Parathyroid adenoma (tissue), 2 donors: ENCODE data around the gene KCNK18.

Experiments
- H2AFZ ChIP-seq: fragments of 300-600 bp; sonication (generic); one replicate; pipeline ENCODE4 v1.7.0; 2017; ENCODE audit warnings: antibody characterized with exemption, mild to moderate bottlenecking
- H3K27ac ChIP-seq: fragments of 300-600 bp; sonication (generic); one replicate; pipeline ENCODE4 v1.7.0; 2017
- H3K27me3 ChIP-seq: fragments of 300-600 bp; sonication (generic); one replicate; pipeline ENCODE4 v1.7.0; 2017; ENCODE audit warnings: low read length; ENCODE audit not compliant: control insufficient read depth, insufficient read depth
- H3K36me3 ChIP-seq: fragments of 300-600 bp; sonication (generic); one replicate; pipeline ENCODE4 v1.7.0; 2017; ENCODE audit warnings: low read length; ENCODE audit not compliant: control insufficient read depth, insufficient read depth
- H3K4me1 ChIP-seq: fragments of 300-600 bp; sonication (generic); one replicate; pipeline ENCODE4 v1.7.0; 2017; ENCODE audit warnings: control low read depth
- H3K4me2 ChIP-seq: fragments of 300-600 bp; sonication (generic); one replicate; pipeline ENCODE4 v1.7.0; 2017; ENCODE audit warnings: low read length
- H3K4me3 ChIP-seq: fragments of 300-600 bp; sonication (generic); one replicate; pipeline ENCODE4 v1.7.0; 2017; ENCODE audit warnings: low read depth, low read length
- H3K79me2 ChIP-seq: fragments of 300-600 bp; sonication (generic); one replicate; pipeline ENCODE4 v1.7.0; 2017; ENCODE audit warnings: control low read depth
- H3K9ac ChIP-seq: fragments of 300-600 bp; sonication (generic); one replicate; pipeline ENCODE4 v1.7.0; 2017; ENCODE audit warnings: mild to moderate bottlenecking
- H3K9me3 ChIP-seq: fragments of 300-600 bp; sonication (generic); one replicate; pipeline ENCODE4 v1.7.0; 2017; ENCODE audit warnings: low read length; ENCODE audit not compliant: control insufficient read depth
- CTCF ChIP-seq: fragments of 300-600 bp; sonication (generic); IDR thresholded peaks from one replicate; pipeline ENCODE4 v1.7.0; 2017; ENCODE audit warnings: antibody characterized with exemption, mild to moderate bottlenecking
- donor health status: primary hyperparathyroidism.

Gene KCNK18

GRCh38 chr10:117248750-117249465, 51.6 kb downstream of the KCNK18 start:
- H3K4me1 ChIP-seq, result no peaks in the 10 kb centered on the region
- no peaks in the 10 kb centered on the region for H3K27me3 ChIP-seq
- H3K79me2 ChIP-seq, result no peaks in the 10 kb centered on the region
- no peak for TF ChIP-seq CTCF
- H3K9ac ChIP-seq, result no peak overlapping the region
- no peak overlapping the region for H3K4me2 ChIP-seq
- H3K9me3 ChIP-seq, result no peaks in the 10 kb centered on the region
- H3K36me3 ChIP-seq, result no peaks in the 10 kb centered on the region
- H3K4me3 ChIP-seq, result no peak overlapping the region
- no peak overlapping the region for H2AFZ ChIP-seq
- H3K27ac ChIP-seq, result no peak overlapping the region

- no peaks in the 10 kb centered on the region for H3K4me1 ChIP-seq
- no peaks in the 10 kb centered on the region for H3K27me3 ChIP-seq
- H3K4me2 ChIP-seq, result no peak overlapping the region
- no peak overlapping the region for H2AFZ ChIP-seq
- no peak overlapping the region for H3K9ac ChIP-seq
- no peaks in the 10 kb centered on the region for H3K9me3 ChIP-seq
- no peaks in the 10 kb centered on the region for H3K79me2 ChIP-seq
- TF ChIP-seq CTCF, result no peak
- H3K27ac ChIP-seq, result no peak overlapping the region
- H3K4me3 ChIP-seq, result no peak overlapping the region
- H3K36me3 ChIP-seq, result no peaks in the 10 kb centered on the region
Observed at GRCh38 chr10:117249493-117250093, 52.3 kb downstream of the KCNK18 start.

GRCh38 chr10:117250411-117250810, 53.1 kb downstream of the KCNK18 start:
- Histone ChIP-seq H3K9me3 (no peaks in the 10 kb centered on the region), H3K27ac (no peak overlapping the region), H3K79me2 (no peaks in the 10 kb centered on the region), H2AFZ (no peak overlapping the region), H3K27me3 (no peaks in the 10 kb centered on the region), H3K9ac (no peak overlapping the region), H3K4me3 (no peak overlapping the region), H3K4me2 (no peak overlapping the region), H3K4me1 (no peaks in the 10 kb centered on the region), H3K36me3 (no peaks in the 10 kb centered on the region)
- TF ChIP-seq CTCF, result no peak

GRCh38 chr10:117253908-117254307, 56.6 kb downstream of the KCNK18 start:
- H3K4me1 ChIP-seq, result no peaks in the 10 kb centered on the region
- H3K4me3 ChIP-seq, result no peak overlapping the region
- no peak overlapping the region for H3K4me2 ChIP-seq
- H3K36me3 ChIP-seq, result no peaks in the 10 kb centered on the region
- no peak overlapping the region for H2AFZ ChIP-seq
- no peak overlapping the region for H3K9ac ChIP-seq
- no peak overlapping the region for H3K27ac ChIP-seq
- no peaks in the 10 kb centered on the region for H3K27me3 ChIP-seq
- no peak for TF ChIP-seq CTCF
- H3K79me2 ChIP-seq, result no peaks in the 10 kb centered on the region
- H3K9me3 ChIP-seq, result no peaks in the 10 kb centered on the region

- H3K79me2 ChIP-seq, result no peaks in the 10 kb centered on the region
- no peaks in the 10 kb centered on the region for H3K36me3 ChIP-seq
- H2AFZ ChIP-seq, result no peak overlapping the region
- no peaks in the 10 kb centered on the region for H3K27me3 ChIP-seq
- H3K27ac ChIP-seq, result no peak overlapping the region
- H3K4me1 ChIP-seq, result no peaks in the 10 kb centered on the region
- H3K4me2 ChIP-seq, result no peak overlapping the region
- no peak overlapping the region for H3K9ac ChIP-seq
- no peak overlapping the region for H3K4me3 ChIP-seq
- TF ChIP-seq CTCF, result no peak
- no peaks in the 10 kb centered on the region for H3K9me3 ChIP-seq
Observed at GRCh38 chr10:117254338-117254737, 57.0 kb downstream of the KCNK18 start.
